Mucosa of stomach (tissue), 1 donor: ENCODE data around the gene ATG7.

Experiments used
- H3K27me3 ChIP-seq: one replicate; pipeline ENCODE4 v1.7.0; 2013; ENCODE audit warnings: mild to moderate bottlenecking, low read length; ENCODE audit not compliant: control insufficient read depth, insufficient read depth
- H3K36me3 ChIP-seq: one replicate; pipeline ENCODE4 v1.7.0; 2013; ENCODE audit warnings: low read length; ENCODE audit not compliant: control insufficient read depth, insufficient read depth
- H3K4me1 ChIP-seq: one replicate; pipeline ENCODE4 v1.7.0; 2013; ENCODE audit warnings: mild to moderate bottlenecking, low read length; ENCODE audit not compliant: control insufficient read depth, insufficient read depth
- H3K4me3 ChIP-seq: one replicate; pipeline ENCODE4 v1.7.0; 2013; ENCODE audit warnings: low read length
- H3K9ac ChIP-seq: one replicate; pipeline ENCODE4 v1.7.0; 2013; ENCODE audit warnings: mild to moderate bottlenecking, low read length, moderate library complexity
- H3K9me3 ChIP-seq: one replicate; pipeline ENCODE4 v1.7.0; 2013; ENCODE audit warnings: mild to moderate bottlenecking, low read length, moderate library complexity; ENCODE audit not compliant: control insufficient read depth
- donor health status: Pancreatic carcinoma.

The ATG7 gene

DNA sequence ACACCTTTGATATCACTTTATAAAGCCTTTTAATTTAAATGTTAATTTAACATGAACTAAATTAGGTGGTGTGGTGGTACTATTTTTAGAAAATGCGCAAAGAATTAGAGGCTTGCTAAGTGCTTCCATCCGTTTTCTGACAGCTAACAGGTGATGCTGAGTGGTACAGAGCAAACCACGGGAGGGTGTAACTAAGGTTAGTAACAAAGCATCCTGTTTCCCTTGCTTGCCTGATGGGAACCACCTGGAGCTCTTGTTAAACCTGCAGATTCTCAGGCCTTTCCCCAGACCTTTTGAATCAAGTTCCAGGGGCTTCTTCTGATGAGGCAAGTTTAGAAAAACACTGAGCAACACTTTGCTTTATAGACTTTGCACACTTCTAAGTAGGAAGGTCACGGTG lies 101.0 kb downstream of the ATG7 start:
- Histone ChIP-seq H3K36me3 (no peaks in the 10 kb centered on the region), H3K4me3 (no peak overlapping the region), H3K9me3 (no peaks in the 10 kb centered on the region), H3K9ac (no peak overlapping the region), H3K27me3 (no peaks in the 10 kb centered on the region), H3K4me1 (no peaks in the 10 kb centered on the region)

DNA sequence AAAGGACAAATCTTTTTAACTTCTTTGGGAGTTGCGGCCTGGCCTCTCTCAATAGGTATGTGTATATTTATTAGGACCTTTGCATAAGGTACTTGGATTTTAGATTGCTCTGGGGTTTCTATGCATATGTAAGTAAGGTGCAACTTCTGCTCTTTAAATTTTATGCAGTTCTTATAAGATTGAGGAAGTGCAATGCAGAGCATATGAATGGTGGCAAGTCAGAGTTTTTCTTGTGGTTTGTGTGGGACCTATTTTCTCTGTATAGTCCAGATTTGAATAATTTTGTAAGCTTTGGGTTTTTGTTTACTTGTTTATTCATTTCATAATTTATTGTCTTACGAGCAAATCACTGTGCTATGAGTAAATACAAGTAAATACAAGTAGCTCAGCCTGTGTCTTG lies 101.5 kb downstream of the ATG7 start:
- H3K9ac ChIP-seq = no peak overlapping the region
- no peak overlapping the region for H3K4me3 ChIP-seq
- no peaks in the 10 kb centered on the region for H3K36me3 ChIP-seq
- H3K4me1 ChIP-seq = no peaks in the 10 kb centered on the region
- no peaks in the 10 kb centered on the region for H3K27me3 ChIP-seq
- H3K9me3 ChIP-seq = no peaks in the 10 kb centered on the region

DNA sequence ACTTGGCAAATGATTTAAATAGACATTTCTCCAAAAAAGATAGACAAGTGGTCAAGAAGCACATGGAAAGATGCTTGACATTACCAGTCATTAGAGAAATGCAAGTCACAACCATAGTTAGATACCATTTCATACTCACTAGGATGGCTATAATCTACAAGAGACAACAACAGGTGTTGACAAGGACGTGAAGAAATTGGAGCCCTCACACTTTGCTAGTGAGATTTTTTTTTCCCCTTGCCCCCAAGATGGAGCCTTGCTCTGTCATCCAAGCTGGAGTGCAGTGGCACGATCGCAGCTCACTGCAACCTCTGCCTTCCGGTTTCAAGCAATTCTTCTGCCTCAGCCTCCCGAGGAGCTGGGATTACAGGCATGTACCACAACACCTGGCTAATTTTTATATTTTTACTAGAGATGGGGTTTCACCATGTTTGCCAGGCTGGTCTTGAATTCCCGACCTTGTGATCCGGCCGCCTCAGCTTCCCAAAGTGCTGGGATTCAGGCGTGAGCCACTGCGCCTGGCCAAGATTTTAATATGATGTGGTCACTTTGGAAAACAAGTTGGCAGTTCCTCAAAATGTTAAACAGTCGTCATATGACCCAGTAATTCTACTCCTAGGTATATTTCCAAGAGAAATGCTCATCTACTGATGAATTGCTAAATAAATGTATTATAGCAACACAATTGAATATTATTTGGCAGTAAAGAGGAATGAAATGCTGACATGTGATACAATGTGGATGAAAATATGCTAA lies 103.3 kb downstream of the ATG7 start:
- Histone ChIP-seq H3K27me3 (no peaks in the 10 kb centered on the region), H3K9me3 (no peaks in the 10 kb centered on the region), H3K9ac (no peak overlapping the region), H3K36me3 (no peaks in the 10 kb centered on the region), H3K4me1 (peaks cover 11% of the 10 kb centered on the region), H3K4me3 (no peak overlapping the region)

DNA sequence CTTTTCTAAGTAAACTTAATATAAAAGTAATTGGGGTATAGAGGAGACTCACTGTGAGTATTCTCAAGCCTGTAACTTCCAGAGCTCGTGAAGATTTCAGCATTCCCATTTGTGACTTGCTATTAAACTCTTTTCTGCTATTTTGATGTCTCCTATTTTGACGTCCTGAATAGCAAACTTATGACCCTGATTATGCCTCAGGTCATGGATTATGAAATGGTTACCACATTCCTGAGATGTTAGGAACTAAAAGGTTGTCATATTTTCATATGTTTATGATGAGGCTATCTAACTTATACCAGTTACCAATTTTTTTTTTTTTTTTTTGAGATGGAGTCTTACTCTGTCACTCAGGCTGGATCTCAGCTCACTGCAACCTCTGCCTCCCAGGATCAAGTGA lies 105.5 kb downstream of the ATG7 start:
- Histone ChIP-seq H3K36me3 (no peaks in the 10 kb centered on the region), H3K9me3 (no peaks in the 10 kb centered on the region), H3K4me3 (no peak overlapping the region), H3K27me3 (no peaks in the 10 kb centered on the region), H3K4me1 (peaks cover 11% of the 10 kb centered on the region), H3K9ac (no peak overlapping the region)

DNA sequence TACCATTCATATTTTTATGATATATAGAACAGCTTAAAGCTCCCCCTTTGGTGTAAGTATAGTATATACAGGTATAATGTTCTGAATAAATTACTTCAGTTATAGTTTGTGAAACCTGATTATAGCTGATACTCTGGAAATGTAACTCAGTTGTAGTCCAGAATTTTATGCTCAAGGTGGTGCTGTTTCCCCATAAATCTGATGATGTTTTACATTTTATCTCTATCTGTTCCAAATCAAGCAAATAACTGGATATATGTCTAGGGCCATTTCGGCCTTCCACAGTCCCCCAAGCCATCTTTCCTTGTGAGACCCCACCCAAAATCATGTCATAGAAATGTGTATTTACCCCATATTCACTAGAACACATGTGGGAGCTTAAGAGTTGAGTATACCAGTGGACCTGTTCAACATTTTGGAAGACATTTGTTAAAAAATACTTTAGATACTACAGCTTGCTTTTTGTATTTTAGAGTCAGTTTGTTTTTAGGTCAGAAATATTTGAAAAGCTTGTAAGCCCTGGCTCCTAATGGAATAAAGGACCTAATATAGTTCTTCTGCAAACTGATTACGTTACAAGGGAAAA lies 107.1 kb downstream of the ATG7 start:
- Histone ChIP-seq H3K36me3 (no peaks in the 10 kb centered on the region), H3K9me3 (no peaks in the 10 kb centered on the region), H3K27me3 (no peaks in the 10 kb centered on the region)

DNA sequence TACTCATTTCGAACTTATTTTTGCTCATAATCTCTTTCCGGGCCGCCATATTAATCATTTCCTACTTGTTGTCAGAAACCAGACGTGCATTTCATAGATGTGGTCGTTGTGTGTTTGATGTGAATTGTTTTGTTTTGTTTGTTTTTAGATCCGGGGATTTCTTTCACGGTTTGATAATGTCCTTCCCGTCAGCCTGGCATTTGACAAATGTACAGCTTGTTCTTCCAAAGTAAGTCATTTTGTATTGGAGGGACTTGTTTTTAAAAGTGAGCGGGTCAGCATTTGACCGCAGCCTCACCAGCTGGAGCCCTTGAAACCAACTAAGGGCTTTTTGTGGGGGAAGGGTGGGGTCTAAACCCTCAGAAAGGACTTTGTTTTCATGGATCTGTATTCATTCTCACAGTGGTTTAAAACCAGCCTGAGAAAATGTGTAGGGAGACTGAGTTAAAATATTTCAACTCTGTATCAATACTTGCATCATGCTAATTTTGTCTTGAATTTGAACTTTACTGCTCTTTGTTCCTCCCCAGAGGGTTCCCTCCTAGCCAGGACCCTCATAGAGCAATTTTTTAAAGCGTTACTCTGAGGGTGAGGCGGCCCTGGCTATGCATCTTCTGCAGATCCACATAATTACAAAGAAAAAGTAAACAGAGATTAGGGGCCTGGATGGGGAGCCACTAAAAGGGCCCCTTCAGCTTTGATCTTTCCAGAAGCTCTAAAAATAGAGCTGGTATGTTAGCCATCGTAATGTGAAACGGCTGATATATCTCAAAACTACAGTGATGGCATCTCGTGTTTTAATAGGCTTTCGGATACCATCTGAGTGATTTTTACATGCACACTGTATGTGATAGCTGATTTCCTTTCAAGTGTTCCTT lies 107.9 kb downstream of the ATG7 start:
- Histone ChIP-seq H3K36me3 (no peaks in the 10 kb centered on the region), H3K4me1 (peaks cover 11% of the 10 kb centered on the region), H3K9ac (no peak overlapping the region), H3K9me3 (no peaks in the 10 kb centered on the region), H3K4me3 (no peak overlapping the region), H3K27me3 (no peaks in the 10 kb centered on the region)

More for the DNA sequence above, 107.1 kb downstream of the ATG7 start:
- H3K4me3 ChIP-seq = no peak overlapping the region
- H3K4me1 ChIP-seq = peaks cover 11% of the 10 kb centered on the region
- no peak overlapping the region for H3K9ac ChIP-seq

DNA sequence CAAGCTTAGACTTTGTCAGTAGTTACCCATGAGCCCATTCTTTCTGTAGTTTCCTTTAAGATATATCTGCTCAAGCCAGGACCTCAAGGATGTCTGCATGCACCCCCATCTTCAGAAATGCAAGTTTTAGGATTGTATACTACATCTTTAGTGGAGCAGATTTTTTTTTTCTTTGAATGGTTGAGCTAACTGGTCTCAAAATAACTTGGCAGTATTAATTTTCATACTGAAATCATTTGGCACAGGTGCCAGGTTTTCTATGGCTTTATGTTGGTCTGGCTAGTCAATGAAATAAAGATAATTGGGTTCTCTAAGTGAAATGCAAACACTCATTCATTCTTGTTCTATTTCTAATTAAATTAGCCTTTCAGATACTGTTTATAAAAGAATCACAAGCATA lies 108.9 kb downstream of the ATG7 start:
- no peaks in the 10 kb centered on the region for H3K36me3 ChIP-seq
- no peak overlapping the region for H3K4me3 ChIP-seq
- no peaks in the 10 kb centered on the region for H3K9me3 ChIP-seq
- peaks cover 11% of the 10 kb centered on the region for H3K4me1 ChIP-seq
- no peaks in the 10 kb centered on the region for H3K27me3 ChIP-seq
- no peak overlapping the region for H3K9ac ChIP-seq

DNA sequence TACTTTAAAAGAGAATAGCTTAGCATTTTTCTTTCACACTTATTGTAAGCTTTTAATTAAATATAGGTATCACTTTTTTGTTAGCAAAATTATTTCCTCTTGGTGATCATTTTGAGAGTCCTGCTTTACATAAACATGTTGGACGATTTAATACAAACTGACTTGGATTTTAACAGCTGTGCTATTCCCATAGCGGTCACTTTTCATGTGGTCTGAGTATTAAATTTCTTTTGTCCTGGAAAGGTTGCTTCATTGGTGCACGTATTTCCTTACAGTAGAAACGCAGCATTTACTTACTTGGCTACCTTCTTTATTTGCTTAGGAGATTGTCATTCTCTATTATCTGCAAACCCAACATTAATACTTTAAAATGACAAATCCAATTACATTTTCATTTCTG lies 109.4 kb downstream of the ATG7 start:
- Histone ChIP-seq H3K9me3 (no peaks in the 10 kb centered on the region), H3K4me3 (no peak overlapping the region), H3K36me3 (no peaks in the 10 kb centered on the region), H3K27me3 (no peaks in the 10 kb centered on the region), H3K9ac (no peak overlapping the region), H3K4me1 (peaks cover 11% of the 10 kb centered on the region)

DNA sequence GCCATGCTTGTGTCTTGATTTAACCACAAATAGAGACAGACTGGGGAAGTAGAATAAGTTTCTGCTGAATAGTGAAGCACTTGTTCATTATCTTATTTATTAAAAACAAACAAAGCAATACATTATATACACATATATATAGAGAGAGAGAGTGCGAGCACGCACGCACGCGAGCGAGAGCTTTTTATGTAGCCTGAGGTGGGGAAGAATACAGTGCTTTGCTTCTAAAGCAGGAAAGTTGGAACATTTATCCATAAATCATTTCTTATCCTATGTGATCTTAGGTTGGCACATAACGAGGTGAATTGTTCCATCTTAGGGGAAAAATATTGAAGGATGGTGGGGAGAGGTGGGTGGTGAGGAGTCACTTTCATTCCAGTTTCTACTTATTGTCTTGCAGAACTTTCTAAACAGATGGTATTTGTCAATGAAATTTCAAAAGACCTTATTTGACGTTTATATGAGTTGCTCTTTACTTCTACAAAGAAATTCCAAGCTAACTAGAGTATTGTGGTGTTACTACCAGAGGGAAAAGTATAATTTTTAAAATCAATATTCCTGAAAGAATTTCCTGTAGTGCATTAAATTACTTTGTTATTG lies 110.0 kb downstream of the ATG7 start:
- H3K4me3 ChIP-seq = no peak overlapping the region
- H3K9me3 ChIP-seq = no peaks in the 10 kb centered on the region
- H3K9ac ChIP-seq = no peak overlapping the region
- no peaks in the 10 kb centered on the region for H3K36me3 ChIP-seq
- H3K27me3 ChIP-seq = no peaks in the 10 kb centered on the region
- H3K4me1 ChIP-seq = peaks cover 11% of the 10 kb centered on the region

DNA sequence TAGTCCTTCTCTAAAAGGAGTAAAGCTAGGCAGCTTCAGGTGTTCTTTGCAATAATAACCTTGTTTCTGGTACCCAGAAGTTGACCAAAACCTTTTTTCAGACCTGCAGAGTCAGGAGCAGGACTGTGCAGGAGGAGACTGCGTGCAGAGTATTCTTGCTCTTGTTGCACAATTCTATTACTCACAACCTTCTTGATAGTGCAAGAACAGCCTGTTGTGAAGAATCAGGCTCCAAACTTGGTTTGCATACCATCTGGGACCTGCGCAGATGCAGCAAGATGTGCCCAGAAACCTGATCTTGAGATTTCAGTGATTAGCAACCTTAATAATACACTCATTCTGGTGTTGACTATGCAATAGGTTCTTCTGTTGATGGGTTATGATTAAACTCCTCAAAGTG lies 111.9 kb downstream of the ATG7 start:
- Histone ChIP-seq H3K4me1 (peaks cover 11% of the 10 kb centered on the region), H3K27me3 (no peaks in the 10 kb centered on the region), H3K9ac (no peak overlapping the region), H3K9me3 (no peaks in the 10 kb centered on the region), H3K36me3 (no peaks in the 10 kb centered on the region), H3K4me3 (no peak overlapping the region)

DNA sequence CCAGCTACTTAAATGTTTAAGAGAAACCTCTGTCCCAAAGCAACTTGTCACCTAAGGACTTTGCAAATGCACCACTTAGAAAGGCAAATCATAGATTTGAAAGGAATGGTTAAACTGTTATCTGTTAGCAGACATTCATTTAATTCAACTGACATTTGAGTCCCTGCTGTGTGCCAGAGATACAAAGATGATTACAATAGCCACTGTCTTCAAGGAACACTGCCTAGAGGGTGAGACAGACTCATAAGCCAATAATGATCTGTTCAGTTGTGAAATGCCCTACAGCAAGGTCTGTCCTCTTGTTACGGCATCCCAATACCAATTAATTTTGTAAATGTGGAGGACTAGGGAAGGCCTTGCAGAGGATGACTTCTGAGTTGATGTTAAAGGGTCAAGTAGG lies 113.1 kb downstream of the ATG7 start:
- Histone ChIP-seq H3K36me3 (no peaks in the 10 kb centered on the region), H3K9ac (no peak overlapping the region), H3K4me3 (no peak overlapping the region), H3K4me1 (peaks cover 2% of the 10 kb centered on the region), H3K27me3 (no peaks in the 10 kb centered on the region), H3K9me3 (no peaks in the 10 kb centered on the region)

DNA sequence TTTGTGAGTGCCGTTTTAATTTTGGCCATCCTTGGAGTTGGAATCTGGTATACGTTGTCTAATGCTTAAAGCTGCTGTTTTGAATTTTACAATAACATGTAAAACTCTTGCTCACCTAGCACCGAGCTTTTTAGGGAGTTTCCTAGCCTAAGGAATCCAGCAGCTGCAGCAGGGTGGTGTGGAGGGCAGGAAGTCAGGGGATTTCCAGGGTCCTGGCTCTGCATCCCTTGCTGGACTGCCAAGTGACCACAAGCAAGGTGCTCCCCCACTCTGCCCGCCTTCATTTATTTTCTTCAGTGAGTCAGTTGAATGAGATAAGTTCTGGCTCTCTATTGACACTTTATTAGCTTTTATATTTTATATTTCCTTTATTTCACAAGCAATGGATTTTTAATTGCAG lies 113.7 kb downstream of the ATG7 start:
- Histone ChIP-seq H3K9me3 (no peaks in the 10 kb centered on the region), H3K9ac (no peak overlapping the region), H3K4me1 (peaks cover 7% of the 10 kb centered on the region), H3K27me3 (no peaks in the 10 kb centered on the region), H3K4me3 (no peak overlapping the region), H3K36me3 (no peaks in the 10 kb centered on the region)
